WERI-Rb-1 (cell line): ENCODE measurements around the gene STEAP2.
A peak's percentile ranks its signal among the peaks of the same experiment; 100 is the strongest.

Source experiments
- DNase-seq: peaks from one replicate; pipeline ENCODE4 v3.0.0-alpha.2; 2020
- H3K27ac ChIP-seq: fragments of 250-450 bp; sonication (Bioruptor Pico); 2 replicates; pipeline ENCODE4 v1.5.1; 2020; ENCODE audit warnings: mild to moderate bottlenecking, moderate library complexity
- H3K27me3 ChIP-seq: fragments of 250-450 bp; sonication (Bioruptor Pico); 2 replicates; pipeline ENCODE4 v1.5.1; 2021; ENCODE audit warnings: mild to moderate bottlenecking, low read depth, moderate library complexity; ENCODE audit not compliant: insufficient read depth, severe bottlenecking
- H3K36me3 ChIP-seq: fragments of 250-450 bp; sonication (Bioruptor Pico); 2 replicates; pipeline ENCODE4 v1.5.1; 2020; ENCODE audit warnings: mild to moderate bottlenecking, moderate library complexity
- H3K4me3 ChIP-seq: 2 replicates; pipeline ENCODE4 v1.5.1; 2011; ENCODE audit warnings: low read depth, mild to moderate bottlenecking, control low read depth, low read length
- H3K9me3 ChIP-seq: fragments of 250-450 bp; sonication (Bioruptor Pico); 2 replicates; pipeline ENCODE4 v1.5.1; 2021; ENCODE audit warnings: mild to moderate bottlenecking, moderate library complexity; ENCODE audit not compliant: severe bottlenecking
- CTCF ChIP-seq: IDR thresholded peaks from 2 replicates; pipeline ENCODE4 v1.5.1; 2011; ENCODE audit warnings: low read depth, mild to moderate bottlenecking, control low read depth, inconsistent platforms, low read length

STEAP2 gene

GRCh38 chr7:90210981-90211380 is 559 bp upstream of the STEAP2 start:
- TF ChIP-seq CTCF: no peak
- Histone ChIP-seq H3K36me3 (no peaks in the 10 kb centered on the region), H3K4me3 (peak overlapping the region; percentile 72), H3K27me3 (no peaks in the 10 kb centered on the region), H3K27ac (peak overlapping the region; percentile 84), H3K9me3 (no peaks in the 10 kb centered on the region)
- peak; percentile 29 for DNase-seq

- peak overlapping the region; percentile 72 for H3K4me3 ChIP-seq
- H3K27me3 ChIP-seq: no peaks in the 10 kb centered on the region
- H3K36me3 ChIP-seq: no peaks in the 10 kb centered on the region
- TF ChIP-seq CTCF: no peak
- H3K9me3 ChIP-seq: no peaks in the 10 kb centered on the region
- H3K27ac ChIP-seq: peak overlapping the region; percentile 84
- DNase-seq: no peak
Measured at GRCh38 chr7:90212149-90212495, 582 bp downstream of the STEAP2 start.

- no peak overlapping the region for H3K27ac ChIP-seq
- H3K36me3 ChIP-seq: no peaks in the 10 kb centered on the region
- no peaks in the 10 kb centered on the region for H3K9me3 ChIP-seq
- no peak overlapping the region for H3K4me3 ChIP-seq
- TF ChIP-seq CTCF: no peak
- DNase-seq: no peak
- H3K27me3 ChIP-seq: no peaks in the 10 kb centered on the region
Measured at GRCh38 chr7:90213521-90213920, 2.0 kb downstream of the STEAP2 start.

- Histone ChIP-seq H3K27ac (no peak overlapping the region), H3K27me3 (no peaks in the 10 kb centered on the region), H3K4me3 (no peak overlapping the region), H3K9me3 (no peaks in the 10 kb centered on the region), H3K36me3 (no peaks in the 10 kb centered on the region)
- TF ChIP-seq CTCF: no peak
- DNase-seq: no peak
Measured at GRCh38 chr7:90216080-90216674, 4.6 kb downstream of the STEAP2 start.

- TF ChIP-seq CTCF: no peak
- no peaks in the 10 kb centered on the region for H3K27me3 ChIP-seq
- no peak for DNase-seq
- H3K4me3 ChIP-seq: no peak overlapping the region
- H3K27ac ChIP-seq: no peak overlapping the region
- no peaks in the 10 kb centered on the region for H3K9me3 ChIP-seq
- no peaks in the 10 kb centered on the region for H3K36me3 ChIP-seq
Measured at GRCh38 chr7:90216771-90217170, 5.2 kb downstream of the STEAP2 start.

- DNase-seq: no peak
- H3K27ac ChIP-seq: no peak overlapping the region
Measured at GRCh38 chr7:90222390-90222789, 10.8 kb downstream of the STEAP2 start.

More at GRCh38 chr7:90222390-90222789, 10.8 kb downstream of the STEAP2 start:
- no peak for TF ChIP-seq CTCF
- no peaks in the 10 kb centered on the region for H3K36me3 ChIP-seq
- H3K4me3 ChIP-seq: no peak overlapping the region
- no peaks in the 10 kb centered on the region for H3K27me3 ChIP-seq
- no peaks in the 10 kb centered on the region for H3K9me3 ChIP-seq
